Heart left ventricle (tissue), 13 donors: ENCODE measurements around the gene HSBP1L1.

Source experiments
- POLR2A ChIP-seq, 2 donors: fragments of 450-650 bp; IDR thresholded peaks; one replicate each; pipeline ENCODE4 v1.6.1; 2017; ENCODE audit warnings: antibody characterized with exemption in 2 of 2, mild to moderate bottlenecking in 2 of 2, moderate library complexity in 2 of 2
- TF ChIP-seq, protein P1 (sequence below), 12 donors: fragments of 200-600 bp; sonication (generic) in 4 of 12; IDR thresholded peaks; one replicate each; pipeline versions ENCODE4 v1.5.0 to v1.8.0; 2018 to 2022; ENCODE audit warnings: antibody characterized with exemption in 12 of 12, mild to moderate bottlenecking in 5 of 12
- donor health status: ischemic (EF 13 %, LVEDD 7.1; RV severe dilation, severe dysfunction).
- donor health status: DM: no; HTN: yes; CAD: no.
- donor health status: DM: no; HTN: no; CAD: no.
- donor health status: ischemic (EF 25% LVEDD 6.9; RV normal size, moderate dysfunction).
- donor health status: ischemic (EF 25% LVEDD 5.7; RV mildly dilated, moderate dysfunction).
- donor health status: ischemic (EF 35%, LVEDD 5.7; RV mildly dilated, moderate dysfunction).
- donor health status: nonischemic (EF 11% LVEDD 7.7; RV severe dilation, severe dysfunction).
- donor health status: DM: yes; HTN: yes; CAD: no.
- donor health status: PGD.
- donor health status: ischemic (EF 29% LVEDD 5.4; RV normal size, mild dysfunction).
- donor health status: nonischemic (EF 23%, LVEDD 6.1; RV moderate dilation, normal function).

DNA sequence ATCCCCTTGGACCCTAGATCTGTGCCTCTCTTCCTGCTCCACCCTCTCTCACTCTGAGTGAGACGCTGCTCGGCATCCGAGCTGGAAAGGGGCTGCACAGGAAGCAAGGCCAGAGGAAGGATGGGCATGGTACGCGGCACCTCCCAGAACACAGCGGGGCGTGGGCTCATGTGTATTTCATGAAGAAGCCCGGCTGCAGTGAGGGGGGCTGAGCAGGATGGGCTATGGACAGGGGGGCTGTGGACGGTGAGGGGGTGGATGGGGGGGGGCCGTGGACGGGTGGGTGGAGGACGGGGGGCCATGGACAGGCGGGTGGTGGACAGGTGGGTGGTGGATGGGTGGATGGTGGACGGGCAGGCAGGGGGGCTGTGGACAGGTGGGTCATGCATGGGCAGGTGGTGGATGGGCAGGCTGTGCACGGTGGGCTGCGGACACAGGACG, 41.5 kb upstream of the HSBP1L1 start:
- TF ChIP-seq, protein P1, sequence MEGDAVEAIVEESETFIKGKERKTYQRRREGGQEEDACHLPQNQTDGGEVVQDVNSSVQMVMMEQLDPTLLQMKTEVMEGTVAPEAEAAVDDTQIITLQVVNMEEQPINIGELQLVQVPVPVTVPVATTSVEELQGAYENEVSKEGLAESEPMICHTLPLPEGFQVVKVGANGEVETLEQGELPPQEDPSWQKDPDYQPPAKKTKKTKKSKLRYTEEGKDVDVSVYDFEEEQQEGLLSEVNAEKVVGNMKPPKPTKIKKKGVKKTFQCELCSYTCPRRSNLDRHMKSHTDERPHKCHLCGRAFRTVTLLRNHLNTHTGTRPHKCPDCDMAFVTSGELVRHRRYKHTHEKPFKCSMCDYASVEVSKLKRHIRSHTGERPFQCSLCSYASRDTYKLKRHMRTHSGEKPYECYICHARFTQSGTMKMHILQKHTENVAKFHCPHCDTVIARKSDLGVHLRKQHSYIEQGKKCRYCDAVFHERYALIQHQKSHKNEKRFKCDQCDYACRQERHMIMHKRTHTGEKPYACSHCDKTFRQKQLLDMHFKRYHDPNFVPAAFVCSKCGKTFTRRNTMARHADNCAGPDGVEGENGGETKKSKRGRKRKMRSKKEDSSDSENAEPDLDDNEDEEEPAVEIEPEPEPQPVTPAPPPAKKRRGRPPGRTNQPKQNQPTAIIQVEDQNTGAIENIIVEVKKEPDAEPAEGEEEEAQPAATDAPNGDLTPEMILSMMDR (IDR thresholded peaks at IDR 0.05) = no peak
- TF ChIP-seq POLR2A (IDR thresholded peaks at IDR 0.05) = no peak
